H9 (cell line): ENCODE measurements around the gene ZNF503. TPM values are rescaled to one million over a fixed set of nuclear protein-coding genes. Genes with fewer than 3 reads are reported as not detected.

Source experiments
- DNase-seq: peaks from one replicate; pipeline ENCODE4 v3.0.0-alpha.2; 2017
- H2AFZ ChIP-seq: one replicate; pipeline ENCODE4 v1.6.1; 2013; ENCODE audit warnings: mild to moderate bottlenecking, low read length, control low read depth, moderate library complexity
- H2AK5ac ChIP-seq: 2 replicates; pipeline ENCODE4 v1.6.1; 2013; ENCODE audit warnings: low read length, control low read depth, mixed read lengths; ENCODE audit not compliant: insufficient read length
- H2BK120ac ChIP-seq: one replicate; pipeline ENCODE4 v1.6.1; 2013; ENCODE audit warnings: low read depth, mild to moderate bottlenecking, low read length, control low read depth, inconsistent platforms; ENCODE audit not compliant: poor library complexity, severe bottlenecking
- H2BK12ac ChIP-seq: 2 replicates; pipeline ENCODE4 v1.6.1; 2013; ENCODE audit warnings: low read length, control low read depth, mixed read lengths, low read depth; ENCODE audit not compliant: insufficient read length
- H2BK15ac ChIP-seq: 2 replicates; pipeline ENCODE4 v1.6.1; 2013; ENCODE audit warnings: low read depth, low read length, control low read depth
- H2BK20ac ChIP-seq: one replicate; pipeline ENCODE4 v1.6.1; 2013; ENCODE audit warnings: low read depth, mild to moderate bottlenecking, low read length, control low read depth, inconsistent platforms; ENCODE audit not compliant: poor library complexity, severe bottlenecking
- H2BK5ac ChIP-seq: 2 replicates; pipeline ENCODE4 v1.6.1; 2013; ENCODE audit warnings: low read length, control low read depth, mixed read lengths; ENCODE audit not compliant: insufficient read length
- H3K14ac ChIP-seq: 2 replicates; pipeline ENCODE4 v1.6.1; 2013; ENCODE audit warnings: low read length, control low read depth; ENCODE audit not compliant: insufficient read depth
- H3K18ac ChIP-seq: 2 replicates; pipeline ENCODE4 v1.6.1; 2013; ENCODE audit warnings: low read depth, mild to moderate bottlenecking, mixed read lengths, low read length, control low read depth; ENCODE audit not compliant: insufficient read length
- H3K23ac ChIP-seq: 2 replicates; pipeline ENCODE4 v1.6.1; 2013; ENCODE audit warnings: low read length, control low read depth, mixed read lengths, low read depth; ENCODE audit not compliant: insufficient read length
- H3K23me2 ChIP-seq: 2 replicates; pipeline ENCODE4 v1.6.1; 2013; ENCODE audit warnings: low read depth, mild to moderate bottlenecking, mixed read lengths, low read length, control low read depth; ENCODE audit not compliant: insufficient read length, poor library complexity, severe bottlenecking
- H3K27ac ChIP-seq: 2 replicates; pipeline ENCODE4 v1.5.1; 2013; ENCODE audit warnings: low read length, control low read depth, mixed read lengths, low read depth; ENCODE audit not compliant: insufficient read length
- H3K27me3 ChIP-seq: 2 replicates; pipeline ENCODE4 v1.6.1; 2013; ENCODE audit warnings: low read length, control low read depth, inconsistent platforms; ENCODE audit not compliant: insufficient read depth
- H3K4ac ChIP-seq: 2 replicates; pipeline ENCODE4 v1.6.1; 2013; ENCODE audit warnings: low read depth, mild to moderate bottlenecking, control low read depth, inconsistent platforms, low read length, moderate library complexity
- H3K4me1 ChIP-seq: 2 replicates; pipeline ENCODE4 v1.6.1; 2013; ENCODE audit warnings: low read length, control low read depth, inconsistent platforms; ENCODE audit not compliant: insufficient read depth
- H3K4me2 ChIP-seq: 2 replicates; pipeline ENCODE4 v1.6.1; 2013; ENCODE audit warnings: low read length, control low read depth, mixed read lengths; ENCODE audit not compliant: insufficient read length, insufficient read depth
- H3K56ac ChIP-seq: 2 replicates; pipeline ENCODE4 v1.6.1; 2013; ENCODE audit warnings: low read depth, mild to moderate bottlenecking, mixed read lengths, low read length, control low read depth; ENCODE audit not compliant: insufficient read length
- H3K79me1 ChIP-seq: 2 replicates; pipeline ENCODE4 v1.6.1; 2013; ENCODE audit warnings: low read depth, mild to moderate bottlenecking, moderate library complexity, low read length, control low read depth, inconsistent platforms; ENCODE audit not compliant: insufficient read depth, poor library complexity, severe bottlenecking
- H3K79me2 ChIP-seq: 2 replicates; pipeline ENCODE4 v1.6.1; 2013; ENCODE audit warnings: low read length, control low read depth, inconsistent platforms; ENCODE audit not compliant: insufficient read depth
- H3K9ac ChIP-seq: 2 replicates; pipeline ENCODE4 v1.6.1; 2013; ENCODE audit warnings: low read length, control low read depth, mixed read lengths; ENCODE audit not compliant: insufficient read length; ENCODE audit errors: extremely low read depth
- H3K9me3 ChIP-seq: one replicate; pipeline ENCODE4 v1.6.1; 2013; ENCODE audit warnings: low read depth, low read length, inconsistent platforms; ENCODE audit not compliant: control insufficient read depth
- H3T11ph ChIP-seq: one replicate; pipeline ENCODE4 v1.6.1; 2013; ENCODE audit warnings: mild to moderate bottlenecking, low read length, control low read depth, inconsistent platforms
- H4K20me1 ChIP-seq: one replicate; pipeline ENCODE4 v1.6.1; 2013; ENCODE audit not compliant: control insufficient read depth, insufficient read length, insufficient read depth
- H4K5ac ChIP-seq: 2 replicates; pipeline ENCODE4 v1.6.1; 2013; ENCODE audit warnings: low read depth, mild to moderate bottlenecking, mixed read lengths, low read length, control low read depth; ENCODE audit not compliant: insufficient read length
- H4K8ac ChIP-seq: replicated peaks from 2 replicates; pipeline ENCODE4 v1.6.1; 2013; ENCODE audit warnings: low read length, control low read depth, mixed read lengths, low read depth; ENCODE audit not compliant: insufficient read length
- H4K91ac ChIP-seq: 2 replicates; pipeline ENCODE4 v1.6.1; 2013; ENCODE audit warnings: low read depth, mild to moderate bottlenecking, moderate library complexity, mixed read lengths, low read length, control low read depth; ENCODE audit not compliant: insufficient read length
- H3K27ac Mint-ChIP-seq, 3 experiments: 2 replicates in 2 of 3; 3 replicates in 1 of 3; pipeline ENCODE4 v1.8.0; 2020 to 2021; ENCODE audit warnings: mixed read lengths in 3 of 3, mild to moderate bottlenecking in 1 of 3, moderate library complexity in 1 of 3
- H3K27me3 Mint-ChIP-seq: 2 replicates; pipeline ENCODE4 v1.8.0; 2021; ENCODE audit warnings: low read depth, mild to moderate bottlenecking, moderate library complexity, mixed read lengths
- H3K36me3 Mint-ChIP-seq, 3 experiments: 2 replicates in 2 of 3; 3 replicates in 1 of 3; pipeline ENCODE4 v1.8.0; 2020 to 2021; ENCODE audit warnings: low read depth in 3 of 3, mixed read lengths in 3 of 3; ENCODE audit not compliant: insufficient read depth in 1 of 3
- H3K4me1 Mint-ChIP-seq, 2 experiments: 2 replicates each; pipeline ENCODE4 v1.8.0; 2020; ENCODE audit warnings: mixed read lengths in 2 of 2
- H3K4me3 Mint-ChIP-seq, 2 experiments: 2 replicates in 1 of 2; 3 replicates in 1 of 2; pipeline ENCODE4 v1.8.0; 2020 to 2021; ENCODE audit warnings: mild to moderate bottlenecking in 2 of 2, mixed read lengths in 2 of 2, moderate library complexity in 1 of 2
- H3K9me3 Mint-ChIP-seq, 2 experiments: 2 replicates in 1 of 2; 3 replicates in 1 of 2; pipeline ENCODE4 v1.8.0; 2020; ENCODE audit warnings: mild to moderate bottlenecking in 2 of 2, mixed read lengths in 2 of 2, moderate library complexity in 1 of 2
- whole genome bisulfite sequencing: extraction: QIAGEN DNeasy Blood & Tissue Kit; methylation state at CpG from one replicate; pipeline ENCODE4 v1.1.7; 2013; ENCODE audit warnings: missing lambda C conversion rate, low lambda C conversion rate, mixed read lengths; ENCODE audit not compliant: insufficient read length; ENCODE audit errors: extremely low coverage; 5-methylcytosine and 5-hydroxymethylcytosine counted together
- total RNA-seq: library from RNA; stranded (reverse); gene quantifications from 2 replicates; pipeline ENCODE4 v1.2.1, GENCODE V29; 2021
- TF ChIP-seq, protein P1 (sequence below): fragments of 200-600 bp; sonication (generic); conservative IDR thresholded peaks from 3 replicates; pipeline ENCODE4 v1.8.0; 2021; ENCODE audit warnings: antibody characterized with exemption, mild to moderate bottlenecking

The ZNF503 gene
- total RNA-seq, 1 experiment from 2014 or later = 0.09 TPM

DNA sequence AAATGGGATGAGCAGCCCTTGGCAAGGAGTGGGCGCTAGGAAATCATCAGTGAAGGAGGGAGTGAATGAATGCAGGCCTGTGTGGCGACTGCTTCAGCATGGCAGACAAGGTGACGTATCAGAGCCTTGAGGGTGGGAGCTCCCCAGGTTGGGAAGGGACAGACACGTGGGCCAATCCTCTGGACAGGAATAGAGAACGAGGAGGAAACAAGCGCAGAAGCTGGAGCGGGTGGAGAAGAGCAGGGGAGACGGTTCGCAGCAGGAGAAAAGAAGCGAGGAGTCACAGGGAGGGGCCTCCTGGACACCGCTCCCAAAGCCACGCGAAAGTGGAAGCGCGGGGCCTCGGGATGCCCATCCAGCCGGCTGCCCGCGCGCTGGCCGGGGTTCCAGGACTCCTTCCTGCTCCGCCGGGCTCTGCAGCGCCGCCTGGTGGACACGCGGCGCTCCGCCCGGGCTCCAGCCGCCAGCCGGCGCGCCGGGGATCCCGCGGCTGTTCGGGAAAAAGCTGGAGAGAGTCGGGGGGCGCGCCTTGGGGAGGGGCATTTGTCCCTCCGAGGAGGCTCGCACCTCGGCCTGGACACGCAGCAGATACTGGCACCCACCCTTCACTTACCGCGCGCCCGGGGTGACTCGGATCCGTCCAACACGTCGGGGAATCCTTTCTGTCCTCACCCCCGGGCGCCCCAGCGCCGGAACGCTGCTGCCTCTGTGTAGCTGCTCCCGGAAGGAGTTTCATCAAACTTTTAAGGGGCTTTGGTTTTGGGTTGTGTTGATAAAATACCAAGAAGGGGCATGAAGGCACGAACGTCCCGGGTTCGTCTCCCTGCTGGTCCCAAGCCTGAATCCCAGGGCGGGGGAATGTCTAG, 6.3 kb downstream of the ZNF503 start:
- no CpG with 5 or more reads among the region's 64 CpGs for WGBS
- Histone ChIP-seq H3K56ac (no peak overlapping the region), H2BK120ac (no peak overlapping the region), H3K23me2 (peaks cover 15% of the 10 kb centered on the region), H4K91ac (no peak overlapping the region), H3K23ac (no peak overlapping the region), H3T11ph (no peak overlapping the region), H3K4me1 (no peaks in the 10 kb centered on the region; the same call in none of the 2 replicates), H3K27ac (no peak overlapping the region), H3K14ac (no peak overlapping the region; the same call in 1 of the 2 replicates), H2BK15ac (no peak overlapping the region), H3K79me2 (no peaks in the 10 kb centered on the region), H3K18ac (no peak overlapping the region), H3K9me3 (no peaks in the 10 kb centered on the region), H4K20me1 (no peaks in the 10 kb centered on the region), H2BK12ac (no peak overlapping the region), H2BK5ac (no peak overlapping the region), H2AK5ac (no peak overlapping the region), H3K9ac (no peak overlapping the region), H2BK20ac (no peak overlapping the region), H3K4ac (no peak overlapping the region), H3K79me1 (no peaks in the 10 kb centered on the region), H2AFZ (no peak overlapping the region), H3K27me3 (peaks cover 64% of the 10 kb centered on the region), H4K5ac (no peak overlapping the region), H3K4me2 (peak overlapping the region; percentile 60), H4K8ac (no peak overlapping the region)
- Mint-ChIP-seq H3K4me3 (peak overlapping the region; percentile 56 to 77), H3K36me3 (no peaks in the 10 kb centered on the region; a peak in 1 of 7 replicates), H3K27me3 (peaks cover 100% of the 10 kb centered on the region), H3K27ac (no peak overlapping the region), H3K9me3 (peaks cover 0 to 8% of the 10 kb centered on the region in 2 experiments; a peak in 1 of 5 replicates), H3K4me1 (peaks cover 10 to 23% of the 10 kb centered on the region in 2 experiments)
- peak; percentile 70 for DNase-seq
- TF ChIP-seq, protein P1, sequence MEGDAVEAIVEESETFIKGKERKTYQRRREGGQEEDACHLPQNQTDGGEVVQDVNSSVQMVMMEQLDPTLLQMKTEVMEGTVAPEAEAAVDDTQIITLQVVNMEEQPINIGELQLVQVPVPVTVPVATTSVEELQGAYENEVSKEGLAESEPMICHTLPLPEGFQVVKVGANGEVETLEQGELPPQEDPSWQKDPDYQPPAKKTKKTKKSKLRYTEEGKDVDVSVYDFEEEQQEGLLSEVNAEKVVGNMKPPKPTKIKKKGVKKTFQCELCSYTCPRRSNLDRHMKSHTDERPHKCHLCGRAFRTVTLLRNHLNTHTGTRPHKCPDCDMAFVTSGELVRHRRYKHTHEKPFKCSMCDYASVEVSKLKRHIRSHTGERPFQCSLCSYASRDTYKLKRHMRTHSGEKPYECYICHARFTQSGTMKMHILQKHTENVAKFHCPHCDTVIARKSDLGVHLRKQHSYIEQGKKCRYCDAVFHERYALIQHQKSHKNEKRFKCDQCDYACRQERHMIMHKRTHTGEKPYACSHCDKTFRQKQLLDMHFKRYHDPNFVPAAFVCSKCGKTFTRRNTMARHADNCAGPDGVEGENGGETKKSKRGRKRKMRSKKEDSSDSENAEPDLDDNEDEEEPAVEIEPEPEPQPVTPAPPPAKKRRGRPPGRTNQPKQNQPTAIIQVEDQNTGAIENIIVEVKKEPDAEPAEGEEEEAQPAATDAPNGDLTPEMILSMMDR = peak; percentile 98
